Posterior cingulate gyrus (tissue), 11 donors: ENCODE measurements around the gene LINGO3.

ENCODE experiments used
- DNase-seq, 10 donors: peaks; one replicate each; pipeline versions ENCODE4 v3.0.0 to v3.0.0-alpha.2; 2020 to 2021; ENCODE audit warnings: mixed read lengths in 3 of 10
- intact Hi-C: fragments of 100-400 bp; cut with DNase I; formaldehyde crosslinking; loops from one replicate; pipeline ENCODE4 v1.15.1; 2023

The LINGO3 gene

DNA sequence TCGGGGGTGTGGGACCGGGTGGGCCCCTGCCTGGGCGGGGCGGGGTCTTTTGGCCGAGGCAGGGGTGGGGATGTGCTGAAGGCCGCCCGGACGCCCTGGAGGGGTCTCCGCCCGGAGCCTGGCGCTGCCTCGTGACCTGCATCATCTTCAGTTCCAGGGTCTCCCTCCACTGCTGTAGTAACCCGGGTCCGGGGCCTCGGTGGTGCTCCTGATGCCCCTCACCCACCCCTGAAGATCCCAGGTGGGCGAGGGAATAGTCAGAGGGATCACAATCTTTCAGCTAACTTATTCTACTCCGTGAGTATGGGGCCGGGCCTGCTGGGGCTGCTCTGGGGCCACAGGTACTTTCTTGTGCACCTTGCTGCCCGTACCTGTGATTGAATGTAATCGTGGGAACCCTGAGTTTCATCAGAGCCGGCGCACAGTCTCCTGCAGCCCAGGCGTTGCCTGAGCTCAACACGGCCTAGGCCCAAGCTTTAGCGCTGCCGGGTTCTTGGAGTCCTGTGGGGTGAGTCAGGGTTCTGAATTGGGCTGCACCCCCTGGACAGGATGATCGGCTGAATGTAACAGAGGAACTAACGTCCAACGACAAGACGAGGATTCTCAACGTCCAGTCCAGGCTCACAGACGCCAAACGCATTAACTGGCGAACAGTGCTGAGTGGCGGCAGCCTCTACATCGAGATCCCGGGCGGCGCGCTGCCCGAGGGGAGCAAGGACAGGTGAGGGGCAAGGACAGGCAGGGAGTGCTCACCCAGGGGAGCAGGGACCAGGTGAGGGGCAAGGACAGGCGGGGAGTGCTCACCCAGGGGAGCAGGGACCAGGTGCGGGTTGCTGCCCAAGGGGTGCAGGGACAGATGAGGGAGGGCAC is 36.5 kb downstream of the LINGO3 start:
- peak in 1 of 10 donors; percentile 64 for DNase-seq
- intact Hi-C loops, result no loop called here

DNA sequence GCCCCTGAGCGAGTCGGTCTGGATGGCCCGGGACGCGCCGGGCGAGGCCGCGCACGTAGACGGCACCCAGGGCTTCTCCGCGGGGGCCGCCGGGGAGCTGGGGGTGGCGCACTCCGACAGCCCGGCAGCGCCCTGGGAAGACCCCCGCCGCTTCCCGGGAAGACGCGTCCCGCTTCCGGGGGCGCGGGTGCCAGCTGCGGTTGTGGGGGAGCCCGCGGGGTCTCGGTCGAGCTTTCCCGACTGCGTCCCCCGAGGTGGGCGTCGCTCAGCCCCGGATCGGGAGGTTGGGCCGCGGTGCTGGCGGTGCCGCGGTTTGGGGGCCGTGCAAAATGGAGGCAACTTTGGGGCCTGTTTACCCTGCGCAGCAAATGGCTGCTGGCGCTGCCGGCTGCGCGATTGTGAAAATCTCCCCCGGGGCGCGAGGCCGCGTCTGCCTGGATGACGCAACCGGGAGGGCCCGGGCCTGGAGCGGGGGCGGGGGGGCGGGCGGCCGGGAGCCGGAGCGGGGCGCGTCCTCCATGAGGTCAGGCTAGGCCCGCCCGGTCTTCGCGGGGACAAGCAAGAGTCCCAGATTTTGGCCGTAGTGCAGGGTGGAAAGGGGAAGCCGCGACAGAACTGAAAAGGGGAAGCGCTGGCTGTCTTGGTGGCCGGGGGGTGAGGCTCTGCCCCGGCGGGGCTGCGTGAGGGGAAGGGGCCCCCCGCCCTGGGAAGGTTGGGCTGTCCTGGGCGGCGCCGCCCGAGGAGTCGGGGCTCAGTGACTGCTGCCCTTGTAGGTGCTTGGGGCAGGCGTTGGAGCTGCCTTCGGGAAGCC is 37.3 kb downstream of the LINGO3 start:
- peak in 8 of 10 donors; percentile 54 to 95 (median 68) for DNase-seq
- intact Hi-C loops, result no loop called here

DNA sequence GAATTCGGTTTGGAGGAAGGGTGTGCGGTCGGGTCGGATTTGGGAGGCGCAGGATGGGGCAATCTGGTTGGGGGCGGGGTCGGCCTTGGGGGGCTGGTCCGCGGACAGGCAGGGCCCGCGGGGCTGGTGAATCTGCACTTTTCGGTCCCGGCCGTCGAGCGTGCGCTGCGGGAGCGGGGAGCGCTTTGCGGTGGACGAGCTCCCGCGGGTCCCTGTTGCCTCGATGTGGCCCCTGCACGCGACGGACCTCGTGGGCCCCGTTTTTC is 37.9 kb downstream of the LINGO3 start:
- DNase-seq, result peak in 1 of 10 donors; percentile 72
- intact Hi-C loops, result no loop called here

DNA sequence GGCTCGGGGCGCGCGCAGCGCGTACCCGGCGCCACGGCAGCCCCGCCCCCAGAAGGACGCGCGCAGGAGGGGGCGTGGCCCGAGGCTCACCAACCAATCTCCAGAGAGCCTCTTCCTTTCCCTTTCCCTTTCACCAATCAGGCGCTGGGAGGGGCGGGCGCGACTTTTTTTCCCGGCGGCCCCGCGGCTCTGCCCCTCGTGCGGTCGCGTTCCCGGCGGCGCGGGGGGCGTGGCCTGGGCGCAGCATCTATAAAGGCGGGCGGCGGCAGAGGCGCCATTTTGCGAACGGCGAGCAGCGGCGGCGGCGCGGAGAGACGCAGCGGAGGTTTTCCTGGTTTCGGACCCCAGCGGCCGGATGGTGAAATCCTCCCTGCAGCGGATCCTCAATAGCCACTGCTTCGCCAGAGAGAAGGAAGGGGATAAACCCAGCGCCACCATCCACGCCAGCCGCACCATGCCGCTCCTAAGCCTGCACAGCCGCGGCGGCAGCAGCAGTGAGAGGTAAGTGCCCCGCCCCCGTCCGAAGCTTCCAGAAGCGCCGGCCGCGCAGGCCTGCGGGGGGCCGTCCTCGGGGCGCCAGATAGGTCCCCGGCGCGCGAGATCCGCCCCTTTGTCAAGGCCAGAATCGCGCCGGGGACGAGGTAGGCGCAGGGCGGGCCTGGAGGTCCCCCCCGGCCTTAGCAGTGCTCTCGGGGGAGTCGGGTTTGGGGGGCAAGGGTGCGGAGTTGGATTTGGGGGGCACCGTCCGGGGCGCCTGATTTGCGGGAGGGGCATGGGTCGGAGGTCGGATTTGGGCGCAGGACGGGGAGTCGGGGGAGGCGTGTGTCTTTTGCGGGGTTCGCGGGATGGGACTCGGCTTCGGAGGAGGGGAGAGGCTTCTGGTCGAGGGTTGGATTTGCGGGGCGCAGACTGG is 38.5 kb downstream of the LINGO3 start:
- intact Hi-C loops, result loop anchor here (1.0 kb wide), 1 partner anchor 106 kb away; the partner anchor contains the start of gene DOT1L
- peak; percentile 97 to 100 (median 98) for DNase-seq

DNA sequence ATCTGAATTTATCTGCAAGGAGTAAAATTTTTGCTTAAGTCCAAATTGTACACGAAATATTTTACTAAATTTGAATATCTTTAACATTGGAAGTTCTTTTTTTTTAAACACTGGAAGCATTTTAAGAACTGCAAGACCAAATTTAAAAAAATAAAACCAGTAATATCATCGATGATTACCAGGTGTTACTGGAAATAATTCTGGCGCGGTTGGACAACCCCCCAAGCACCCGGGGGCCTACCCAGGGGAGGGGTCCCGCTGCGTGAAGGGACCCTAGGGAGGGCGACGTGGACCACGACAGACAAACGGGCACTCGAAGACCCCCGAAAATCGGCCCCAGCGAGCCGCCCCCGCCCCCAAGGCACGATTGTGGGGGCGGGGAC is 39.1 kb downstream of the LINGO3 start:
- intact Hi-C loops, result loop anchor here (1.0 kb wide), 1 partner anchor 106 kb away; the partner anchor contains the start of gene DOT1L
- no peak for DNase-seq

DNA sequence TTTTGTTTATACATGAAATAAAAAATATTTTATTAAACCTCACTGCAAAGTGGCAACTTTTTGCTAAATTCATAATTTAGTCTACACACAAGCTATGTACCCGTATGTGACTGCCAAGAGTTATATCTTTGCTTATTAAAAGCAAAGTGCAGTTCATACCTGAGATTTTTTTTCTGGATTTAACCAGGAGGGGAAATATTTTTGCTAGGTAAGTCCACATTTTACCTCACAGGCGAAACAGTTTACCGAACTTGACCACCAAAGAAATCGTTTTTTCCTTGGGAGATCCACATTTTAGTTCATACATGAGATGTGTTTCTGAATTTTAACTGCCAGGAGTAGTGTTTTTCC is 39.5 kb downstream of the LINGO3 start:
- intact Hi-C loops, result no loop called here
- no peak for DNase-seq

DNA sequence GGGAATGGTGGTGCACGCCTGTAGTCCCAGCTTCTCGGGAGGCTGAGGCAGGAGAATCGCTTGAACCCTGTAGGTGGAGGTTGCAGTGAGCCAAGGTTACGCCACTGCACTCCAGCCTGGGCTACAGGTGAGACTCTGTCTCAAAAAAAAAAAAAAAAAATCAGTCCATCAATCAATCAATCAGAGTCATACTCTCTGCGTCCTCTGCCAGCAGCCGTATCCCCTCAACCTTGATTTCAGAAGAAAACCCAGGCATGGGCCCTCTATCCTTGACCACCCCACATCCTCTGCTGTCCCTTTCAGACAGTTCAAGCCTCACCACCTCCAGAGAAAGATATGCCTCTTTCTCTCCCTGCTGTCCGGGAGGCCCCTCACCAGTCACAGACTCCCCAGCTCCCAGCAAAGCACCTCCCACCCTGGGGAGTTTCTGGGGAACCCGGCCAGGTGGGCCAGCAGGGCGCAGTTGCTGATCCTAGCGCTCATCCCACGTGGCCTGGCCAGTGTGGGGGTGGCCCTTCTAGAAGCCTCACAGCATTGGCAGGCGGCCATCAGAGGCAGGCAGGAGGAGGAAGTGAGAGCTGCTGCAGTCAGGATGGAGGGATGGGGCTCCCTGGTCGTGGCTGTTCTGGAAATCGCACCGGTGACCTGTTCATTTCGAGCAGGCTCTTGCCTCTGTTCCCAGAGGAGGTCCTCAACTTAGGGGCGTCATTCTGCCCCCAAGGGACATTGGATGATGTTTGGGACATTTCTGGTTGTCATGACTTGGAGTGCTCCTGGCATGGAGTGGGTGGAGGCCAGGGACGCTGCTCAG is 41.6 kb downstream of the LINGO3 start:
- intact Hi-C loops, result no loop called here
- peak; percentile 57 to 96 (median 76) for DNase-seq

DNA sequence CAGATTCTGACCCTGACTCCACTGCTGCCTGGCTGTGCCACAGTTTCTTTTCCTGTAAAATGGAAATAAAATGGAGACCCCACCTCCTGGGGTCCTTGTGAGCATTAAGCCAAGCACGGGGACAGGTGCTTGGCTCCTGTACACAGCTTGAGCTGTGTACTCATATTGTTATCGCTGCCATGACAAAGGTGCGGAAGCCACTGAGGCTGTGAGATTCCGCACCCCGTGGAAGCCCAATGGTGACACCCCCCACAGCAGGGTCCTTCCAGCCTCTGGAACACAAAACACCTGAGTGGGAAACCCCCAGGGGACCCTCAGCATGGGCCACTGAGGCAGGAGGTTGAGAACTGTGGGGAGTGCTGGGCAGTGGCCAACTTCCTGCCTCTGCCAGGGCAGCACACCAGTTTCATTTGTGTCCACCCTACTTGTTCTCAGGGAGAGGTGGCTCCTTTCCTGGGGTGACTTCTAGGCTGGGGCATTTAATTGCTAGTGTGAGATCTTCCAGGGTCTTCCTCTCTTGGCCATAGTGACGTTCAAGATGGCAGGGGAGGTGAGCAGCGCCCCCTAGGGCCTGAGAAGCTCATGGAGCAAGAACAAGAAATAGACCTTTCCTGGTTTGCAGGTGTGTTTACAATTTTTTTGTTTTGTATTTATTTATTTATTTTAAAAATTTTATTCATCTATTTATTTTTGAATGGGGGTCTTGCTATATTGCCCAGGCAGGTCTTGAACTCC is 46.3 kb downstream of the LINGO3 start:
- DNase-seq, result no peak
- intact Hi-C loops, result no loop called here

DNA sequence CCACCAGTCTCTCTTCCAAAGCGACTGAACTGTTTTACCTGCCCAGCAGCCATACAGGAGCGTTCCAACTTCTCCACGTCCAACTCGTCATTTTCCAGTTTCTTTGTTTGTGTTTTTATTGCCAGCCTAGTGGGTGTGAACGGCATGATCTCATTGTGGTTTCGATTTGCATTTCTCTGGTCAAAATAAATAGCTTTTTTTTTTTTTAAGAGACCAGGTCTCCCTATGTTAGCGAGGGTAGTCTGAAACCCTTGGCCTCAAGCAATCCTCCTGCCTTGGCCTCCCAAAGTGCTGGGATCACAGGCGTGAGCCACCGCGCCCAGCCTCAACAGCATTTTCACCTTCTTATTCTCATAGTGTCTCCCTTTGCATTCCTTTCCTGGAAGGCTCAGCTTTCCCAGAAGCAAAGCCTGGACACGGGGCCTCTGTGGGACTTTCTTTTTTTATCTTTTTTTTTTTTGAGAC is 47.6 kb downstream of the LINGO3 start:
- DNase-seq, result no peak
- intact Hi-C loops, result no loop called here

DNA sequence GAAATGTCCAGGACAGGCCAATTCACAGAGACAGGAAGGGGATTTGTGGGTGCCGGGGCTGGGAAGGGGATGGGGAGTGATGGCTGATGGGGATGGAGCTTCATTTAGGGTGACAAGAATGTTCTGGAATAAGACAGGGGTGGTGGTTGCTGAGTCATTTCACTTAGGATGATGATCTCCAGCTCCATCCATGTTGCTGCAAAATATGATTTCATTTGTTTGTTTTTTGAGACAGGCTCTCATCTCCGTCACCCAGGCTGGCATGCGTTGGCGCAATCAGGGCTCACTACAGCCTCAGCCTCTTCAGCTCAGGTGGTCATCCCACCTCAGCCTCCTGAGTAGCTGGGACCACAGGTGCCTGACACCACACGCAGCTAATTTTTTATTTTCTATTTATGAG is 48.6 kb downstream of the LINGO3 start:
- intact Hi-C loops, result no loop called here
- DNase-seq, result no peak
